T-helper 22 cell (primary cell): Measurements from ENCODE around the gene CALD1.

Experiments
- DNase-seq: peaks from one replicate; pipeline ENCODE4 v3.0.0-alpha.2; 2020; ENCODE audit warnings: low read depth

Gene CALD1

DNA sequence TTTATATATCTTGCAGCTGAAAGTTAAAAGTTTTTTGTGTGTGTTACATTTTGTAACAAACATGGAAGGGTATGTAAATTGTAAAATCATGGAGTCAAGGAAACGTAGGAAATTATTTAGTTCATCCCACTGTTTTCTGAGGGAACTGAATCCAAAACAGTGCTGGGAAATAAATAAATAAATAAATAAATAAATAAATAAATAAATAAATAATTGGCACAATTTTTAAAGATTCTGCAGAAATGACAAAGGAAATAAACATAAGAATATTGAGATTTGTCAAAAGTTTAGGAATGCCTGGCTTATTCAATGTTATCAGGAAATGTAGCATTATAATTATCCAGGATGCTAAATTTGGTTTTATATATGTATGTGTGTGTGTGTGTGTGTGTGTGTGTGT lies 115.5 kb downstream of the CALD1 start:
- DNase-seq = no peak

GRCh38 chr7:134896073-134896472 lies 116.6 kb downstream of the CALD1 start:
- no peak for DNase-seq

DNA sequence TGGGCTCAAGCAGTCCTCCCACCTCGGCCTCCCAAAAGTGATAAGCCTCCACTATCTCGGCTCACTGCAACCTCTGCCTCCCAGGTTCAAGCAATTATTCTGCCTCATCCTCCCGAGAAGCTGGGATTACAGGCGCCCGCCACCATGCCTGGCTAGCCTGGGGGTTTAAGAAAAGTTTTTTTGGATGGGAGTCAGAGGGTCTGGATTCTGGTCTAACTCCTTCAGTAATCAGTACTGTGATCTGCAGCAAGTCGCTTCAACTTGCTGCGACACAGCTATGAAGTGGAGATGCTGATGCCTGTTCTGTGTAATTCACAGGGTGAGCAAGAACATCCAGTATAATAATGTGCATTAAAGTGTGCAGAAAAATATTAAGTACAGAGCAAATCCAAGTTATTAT lies 118.5 kb downstream of the CALD1 start:
- no peak for DNase-seq

- no peak for DNase-seq
Observed at GRCh38 chr7:134899729-134900128, 120.3 kb downstream of the CALD1 start.

DNA sequence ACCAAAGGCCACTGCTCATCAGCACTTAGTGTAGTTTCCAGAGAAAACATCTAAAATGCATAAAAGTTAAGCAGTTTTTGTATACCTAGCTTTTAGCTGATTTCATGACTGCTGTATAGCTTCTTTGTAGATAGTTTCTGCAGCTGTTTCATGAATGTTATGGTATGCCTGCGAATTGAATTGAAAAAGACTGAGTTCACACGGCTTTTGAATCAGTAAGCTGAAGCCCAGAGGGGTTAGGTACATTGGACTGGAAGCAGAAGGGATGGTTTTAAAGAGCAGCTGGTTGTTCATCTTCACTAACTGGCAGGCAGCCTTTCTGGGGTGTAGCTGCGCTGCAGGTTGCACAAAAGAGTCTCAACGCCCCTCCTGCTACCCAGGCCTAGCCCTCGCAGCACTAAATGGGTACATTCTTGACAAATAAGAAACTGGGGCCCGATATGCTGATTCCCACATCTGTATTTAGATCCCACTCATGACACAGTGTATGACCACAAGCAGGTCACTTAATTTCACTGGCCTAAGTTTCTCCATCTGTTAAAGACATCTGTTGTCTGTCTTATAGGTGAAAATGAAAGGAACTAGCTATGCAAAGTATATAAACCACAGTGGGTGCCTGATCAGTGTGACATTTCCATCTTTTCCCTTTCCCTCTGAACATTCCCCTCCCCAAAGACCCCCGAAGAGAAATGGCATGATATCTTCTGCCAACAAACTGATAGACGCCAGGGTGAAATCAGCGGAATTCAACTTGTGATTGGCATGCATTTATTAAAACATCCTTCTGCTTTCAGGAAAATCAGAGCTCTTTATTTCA lies 120.9 kb downstream of the CALD1 start:
- no peak for DNase-seq

DNA sequence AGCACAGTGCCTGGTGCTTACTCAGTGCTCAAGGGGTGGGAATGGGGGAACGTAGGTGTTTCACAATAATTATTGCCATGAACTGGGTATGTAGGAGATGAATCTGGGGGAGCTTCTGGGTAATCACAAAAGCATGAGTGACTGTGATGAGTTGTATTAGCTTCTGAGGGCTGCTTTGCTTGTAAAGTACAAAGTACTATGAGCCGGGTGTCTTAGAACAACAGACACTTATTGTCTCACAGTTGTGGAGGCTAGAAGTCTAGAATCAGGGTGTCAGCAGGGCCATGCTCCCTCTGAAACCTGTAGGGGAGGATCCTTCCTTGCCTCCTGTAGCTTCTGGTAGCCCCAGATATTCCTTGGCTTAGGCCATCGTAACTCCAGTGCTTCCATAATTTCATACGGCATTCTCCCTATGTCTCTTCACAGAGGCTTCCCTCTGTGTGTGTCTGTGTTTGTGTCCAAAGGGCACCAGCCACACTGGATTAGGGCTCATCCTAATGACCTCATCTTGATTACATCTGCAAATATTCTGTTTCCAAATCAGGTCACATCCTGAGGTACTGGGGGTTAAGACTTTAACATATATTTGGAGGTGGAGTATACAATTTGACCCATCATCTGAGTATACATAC lies 122.1 kb downstream of the CALD1 start:
- DNase-seq = no peak

GRCh38 chr7:134902058-134902457 lies 122.6 kb downstream of the CALD1 start:
- DNase-seq = no peak

DNA sequence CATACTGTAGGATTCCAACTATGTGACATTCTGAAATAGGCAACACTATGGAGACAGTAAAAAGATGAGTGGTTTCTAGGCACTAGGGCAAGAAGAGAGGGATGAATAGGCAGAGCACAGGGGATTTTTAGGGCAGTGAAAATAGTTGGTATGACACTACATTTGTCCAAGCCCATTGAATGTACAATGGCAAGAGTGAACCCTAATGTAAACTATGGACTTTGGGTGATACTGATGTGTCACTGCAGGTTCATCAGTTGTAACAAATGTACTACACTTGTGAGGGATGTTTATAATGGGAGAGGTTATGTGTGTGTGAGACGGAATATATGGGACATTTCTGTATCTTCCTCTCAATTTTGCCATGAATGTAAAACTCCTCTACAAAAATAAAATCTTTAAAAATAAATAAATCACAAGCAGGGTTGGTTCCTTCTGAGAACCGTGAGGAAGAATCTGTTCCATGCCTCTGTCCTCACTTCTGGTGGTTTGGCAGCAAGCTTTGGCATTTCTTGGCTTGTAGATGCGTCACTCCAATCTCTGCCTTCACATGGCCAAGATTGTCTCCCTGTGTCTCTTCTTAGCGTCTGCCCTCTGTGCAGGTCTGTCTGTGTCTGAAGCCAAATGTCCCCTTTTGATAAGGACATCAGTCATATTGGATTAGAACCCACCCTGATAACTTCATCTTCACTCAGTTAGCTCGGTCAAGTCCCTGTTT lies 123.8 kb downstream of the CALD1 start:
- no peak for DNase-seq

- no peak for DNase-seq
Observed at GRCh38 chr7:134905375-134905774, 125.9 kb downstream of the CALD1 start.

DNA sequence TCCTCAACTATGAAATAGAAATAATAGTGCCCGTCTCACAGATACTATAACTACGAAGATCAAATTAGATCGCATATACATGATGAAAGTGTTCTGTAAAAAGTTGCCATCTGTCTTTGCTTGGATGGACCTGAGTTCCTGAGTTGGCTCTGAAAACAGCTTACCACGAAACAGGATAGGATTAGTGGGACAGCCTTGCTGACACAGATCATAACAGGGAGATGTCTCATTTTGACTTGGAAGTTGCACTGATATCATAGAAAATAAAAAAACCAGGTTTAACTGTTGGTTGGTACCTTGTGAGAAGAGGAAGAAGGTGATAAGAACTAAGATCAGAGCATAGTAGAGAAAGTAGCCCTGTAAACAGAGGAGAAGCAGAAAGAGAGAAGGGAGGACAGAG lies 127.6 kb downstream of the CALD1 start:
- DNase-seq = no peak

DNA sequence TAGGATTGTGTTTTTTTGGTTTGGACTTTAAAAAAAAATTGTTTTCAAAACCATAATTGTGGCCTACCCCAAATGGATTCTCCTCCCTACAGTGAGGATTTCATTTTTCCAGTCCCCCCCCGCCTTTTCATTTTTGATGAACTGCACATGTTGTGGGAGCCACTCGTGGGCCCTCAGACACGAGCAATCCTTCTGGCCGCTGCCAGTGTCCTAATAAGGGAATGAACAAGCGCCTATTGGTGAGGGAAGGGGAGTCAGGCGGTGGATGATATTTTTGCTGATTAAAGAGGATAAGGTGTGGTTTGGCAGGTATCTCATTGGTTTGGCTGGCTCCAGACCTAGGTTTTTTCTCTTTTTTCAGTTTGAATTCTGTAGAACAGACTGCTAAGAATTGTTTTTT lies 128.2 kb downstream of the CALD1 start:
- no peak for DNase-seq

- DNase-seq = no peak
Observed at GRCh38 chr7:134908289-134908688, 128.9 kb downstream of the CALD1 start.

GRCh38 chr7:134910214-134910890 lies 130.9 kb downstream of the CALD1 start:
- DNase-seq = no peak

DNA sequence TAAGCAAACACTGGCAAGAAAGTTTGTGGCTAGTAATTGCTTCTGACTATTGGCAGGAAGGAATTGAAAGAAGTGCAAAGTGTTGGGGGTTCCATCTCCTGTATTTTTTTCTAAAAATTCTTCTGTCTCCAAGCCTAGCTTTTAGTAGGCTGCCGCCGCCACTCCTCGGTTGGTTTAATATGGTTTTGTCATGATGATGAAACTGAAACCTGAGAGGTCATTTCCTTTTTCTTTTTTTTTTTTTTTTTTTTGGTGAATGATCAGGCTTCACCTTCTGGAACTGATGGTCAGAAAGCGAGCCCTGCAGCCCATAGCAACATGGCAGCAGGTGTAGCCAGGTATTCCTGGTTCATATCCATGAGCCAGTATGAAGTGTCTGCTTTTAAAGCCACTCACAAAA lies 131.5 kb downstream of the CALD1 start:
- no peak for DNase-seq

DNA sequence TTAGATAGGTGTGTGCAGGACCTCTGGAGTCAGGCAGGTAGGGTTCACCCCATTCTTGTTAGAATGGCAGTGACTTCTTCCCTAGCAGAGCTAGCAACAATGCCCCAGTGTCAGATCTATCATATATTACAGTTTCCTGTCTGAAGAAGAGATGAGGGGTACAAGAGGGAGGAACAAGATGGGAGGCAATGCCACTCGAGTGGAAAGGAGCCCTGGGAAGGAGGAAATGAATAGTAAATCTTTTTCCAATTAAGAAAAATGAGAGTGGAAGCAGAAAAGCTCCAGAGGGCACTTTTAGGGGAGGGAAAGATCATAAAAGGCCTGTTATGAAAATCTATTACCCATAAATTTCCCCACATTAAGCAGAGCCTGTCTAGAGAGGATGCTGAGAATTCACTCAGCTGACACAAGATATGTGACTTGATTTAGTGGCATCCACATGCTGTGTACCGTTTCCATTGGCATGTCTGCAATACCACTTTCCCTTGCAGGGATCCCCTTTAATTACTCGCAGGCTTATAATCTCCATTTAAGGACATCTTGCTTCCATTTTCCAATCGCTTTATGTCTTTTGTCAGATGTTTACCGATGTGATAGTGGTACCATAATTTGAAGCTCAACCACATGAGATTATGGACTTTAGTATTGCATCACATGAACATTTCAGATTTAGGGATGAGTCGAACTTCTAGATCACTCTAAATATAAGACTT lies 136.9 kb downstream of the CALD1 start:
- no peak for DNase-seq

- DNase-seq = no peak
Observed at GRCh38 chr7:134919240-134919641, 139.8 kb downstream of the CALD1 start.

GRCh38 chr7:134920026-134920753 lies 140.8 kb downstream of the CALD1 start:
- no peak for DNase-seq

DNA sequence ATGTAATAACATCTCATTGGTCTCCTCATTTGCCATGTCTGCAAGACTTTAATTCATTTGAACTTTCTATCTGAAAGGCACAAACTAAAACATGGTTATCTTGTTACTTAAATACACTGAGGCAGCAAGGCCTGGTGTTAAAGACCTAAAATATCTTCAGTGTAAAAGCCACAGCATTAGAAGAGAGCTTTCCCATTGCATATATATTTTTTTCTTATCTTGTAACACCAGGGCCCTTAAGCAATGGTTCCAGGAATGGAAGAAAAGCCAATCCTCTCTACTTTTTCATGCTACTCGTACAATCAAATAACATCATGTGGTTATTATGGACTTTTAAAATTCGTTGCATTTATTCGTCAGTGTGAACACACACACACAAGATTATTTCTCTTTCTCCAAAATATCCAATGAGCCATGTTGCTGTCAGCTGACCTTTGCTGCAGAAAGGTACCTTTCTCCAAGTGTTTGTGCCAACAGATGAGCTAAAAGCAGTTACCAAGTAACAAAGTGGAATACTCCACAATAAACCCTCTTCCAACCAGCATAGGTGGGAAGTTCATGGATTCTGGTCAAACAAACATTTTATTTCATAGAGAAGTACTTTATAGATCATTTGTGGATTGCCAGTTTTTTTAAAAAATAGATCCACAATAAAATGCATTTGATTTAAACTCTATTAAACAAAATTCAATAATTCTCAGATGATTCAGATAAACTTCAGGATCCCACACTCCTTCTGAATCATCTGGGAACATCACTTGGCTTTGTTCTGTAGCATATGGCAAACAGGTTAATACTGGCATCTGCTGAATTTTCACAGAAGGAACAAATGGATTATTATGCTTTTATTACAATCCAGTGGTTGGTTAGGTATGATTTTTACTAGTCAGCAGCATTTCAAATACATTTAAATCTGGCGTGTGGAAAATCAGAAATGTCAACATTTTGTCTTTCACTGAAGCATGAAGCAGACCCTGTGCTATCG lies 143.6 kb downstream of the CALD1 start:
- no peak for DNase-seq

- no peak for DNase-seq
Observed at GRCh38 chr7:134925766-134926165, 146.3 kb downstream of the CALD1 start.

- DNase-seq = no peak
Observed at GRCh38 chr7:134926396-134926795, 147.0 kb downstream of the CALD1 start.
